Retina (tissue), 1 donor: ENCODE results near the gene PFN4.
A peak's percentile ranks its signal among the peaks of the same experiment; 100 is the strongest.

Source experiments
- DNase-seq: peaks from one replicate; pipeline ENCODE4 v3.0.0-alpha.2; 2016

Gene PFN4

DNA sequence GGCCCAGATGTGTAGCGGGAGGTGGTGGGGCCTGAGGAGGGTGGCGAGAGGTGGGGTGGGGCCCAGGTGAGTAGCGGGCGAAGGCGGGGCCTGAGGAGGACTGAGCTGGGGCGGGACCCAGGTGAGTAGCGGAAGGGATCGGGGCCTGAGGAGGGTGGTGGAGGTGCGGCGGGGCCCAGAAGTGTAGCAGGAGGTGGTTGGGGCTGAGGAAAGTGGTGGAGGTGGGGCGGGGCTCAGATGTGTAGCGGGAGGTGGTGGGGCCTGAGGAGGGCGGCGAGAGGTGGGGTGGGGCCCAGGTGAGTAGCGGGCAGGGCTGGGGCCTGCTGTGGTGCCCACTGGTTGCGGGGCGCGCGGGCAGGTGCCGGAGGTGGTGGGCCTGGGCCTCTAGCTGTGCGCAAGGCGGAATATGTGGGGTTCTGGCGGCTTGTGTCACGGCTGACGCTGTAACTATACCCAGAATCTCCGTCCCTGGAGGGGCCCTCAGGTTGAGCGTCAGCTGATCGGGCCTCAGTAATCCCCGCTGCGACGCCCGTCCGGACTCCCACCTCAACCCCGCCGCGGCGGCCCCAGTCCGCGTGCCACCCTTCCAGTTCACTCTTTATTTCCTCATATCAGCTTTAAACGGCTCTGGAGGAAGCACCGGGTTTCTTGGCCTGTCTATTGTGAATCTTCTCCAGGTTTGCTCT lies 46.1 kb downstream of the PFN4 start:
- DNase-seq, result peak; percentile 57

DNA sequence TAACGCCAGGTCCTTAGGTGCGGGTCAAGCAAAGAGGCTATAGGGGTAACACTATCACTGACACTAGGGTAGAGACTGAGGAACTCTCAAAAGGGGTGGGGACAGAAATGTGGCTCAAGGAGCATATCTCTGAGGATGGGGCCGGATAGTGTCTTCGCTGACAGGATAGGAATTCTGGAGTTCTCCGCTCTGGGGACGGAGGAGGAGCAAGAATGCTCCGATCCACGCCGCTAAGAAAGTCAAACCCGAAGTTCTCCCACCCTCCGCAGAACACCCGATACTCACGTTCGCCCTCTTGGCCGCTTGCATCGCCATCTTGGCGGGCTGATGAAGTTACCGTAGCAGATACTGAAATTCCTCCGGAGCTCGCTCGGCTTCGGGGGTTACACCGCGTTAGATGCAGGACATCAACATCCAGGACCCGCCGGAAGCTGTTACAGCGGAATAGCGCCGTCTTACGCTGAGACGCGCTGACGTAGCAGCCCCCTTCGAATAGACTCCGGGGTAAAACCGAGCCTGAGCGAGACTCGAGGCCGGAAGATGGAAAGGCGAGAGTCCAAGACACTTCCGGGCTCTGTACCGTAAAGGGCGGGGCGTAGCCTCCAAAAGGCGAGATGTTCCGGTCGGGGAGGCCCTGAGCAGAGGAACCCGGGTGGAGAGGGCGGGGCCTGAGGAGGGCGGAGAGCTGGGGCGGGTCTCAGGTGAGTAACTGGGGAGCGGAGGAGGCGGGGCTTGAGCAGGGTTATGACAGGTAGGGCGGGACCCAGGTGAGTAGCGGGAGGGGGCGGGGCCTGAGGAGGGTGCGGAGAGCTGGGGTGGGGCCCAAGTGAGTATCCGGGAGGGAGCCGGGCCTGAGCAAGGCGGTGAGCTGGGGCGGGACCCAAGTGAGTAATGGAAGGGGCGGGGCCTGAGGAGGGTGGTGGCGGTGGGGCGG lies 47.0 kb downstream of the PFN4 start, which contains the start of gene SF3B6:
Gene SF3B6 (minus strand): TSS at position 412 of the 934 bp plus-strand sequence. CDS start 97 bp downstream, at position 315.
- peak; percentile 95 for DNase-seq

DNA sequence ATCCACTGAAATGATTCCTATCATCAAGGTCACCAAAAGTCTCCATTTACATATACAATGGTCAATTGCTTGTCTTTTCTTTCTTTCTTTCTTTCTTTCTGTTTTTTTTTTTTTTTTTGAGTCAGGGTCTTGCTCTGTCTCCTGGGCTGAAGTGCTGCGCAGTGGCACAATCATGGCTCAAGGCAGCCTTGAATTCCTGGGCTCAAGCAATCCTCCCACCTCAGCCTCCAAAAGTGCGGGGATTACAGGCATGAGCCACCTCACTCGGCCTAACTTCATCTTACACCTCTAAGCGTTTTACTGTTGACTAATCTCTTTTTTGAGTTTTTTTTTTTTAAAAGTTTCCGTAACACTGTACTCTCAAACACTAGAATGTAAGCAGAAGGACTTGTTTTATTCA lies 47.9 kb downstream of the PFN4 start:
- DNase-seq, result no peak

DNA sequence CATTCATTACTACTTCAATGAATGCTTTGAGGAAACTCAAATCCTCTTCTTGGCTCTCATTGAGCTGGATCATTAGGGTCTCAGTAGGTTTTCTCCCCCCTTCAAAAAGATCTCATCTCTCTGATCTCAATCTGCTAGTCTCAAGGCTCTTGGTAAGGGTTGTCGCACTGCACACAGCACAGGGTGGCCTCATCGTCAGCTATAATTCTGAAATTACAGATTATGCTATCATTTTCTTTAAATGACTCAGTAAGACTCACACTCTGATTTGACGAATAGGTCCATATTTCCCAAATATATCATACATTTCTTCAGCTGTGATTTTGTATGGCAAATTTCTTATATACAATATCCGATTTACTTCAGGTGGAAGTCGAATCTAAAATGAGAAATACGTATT lies 49.3 kb downstream of the PFN4 start:
- DNase-seq, result no peak

DNA sequence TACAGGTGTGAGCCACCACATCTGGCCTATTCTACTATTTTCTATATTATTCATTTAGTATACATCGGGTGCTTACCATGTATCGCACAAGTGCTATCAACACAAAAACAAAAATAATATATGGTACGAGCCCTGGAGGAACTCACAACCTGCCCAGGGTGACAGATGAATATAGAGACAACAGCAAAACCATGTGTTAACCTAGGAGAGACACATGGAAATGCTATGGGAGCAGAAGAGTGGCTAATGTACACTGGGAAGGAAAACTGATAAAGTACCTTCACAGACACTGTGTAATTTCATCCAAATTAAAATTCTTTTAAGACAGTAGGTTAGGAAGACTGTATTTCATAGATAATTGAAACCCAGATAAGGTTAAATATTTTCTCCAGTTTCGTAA lies 50.9 kb downstream of the PFN4 start:
- DNase-seq, result no peak

DNA sequence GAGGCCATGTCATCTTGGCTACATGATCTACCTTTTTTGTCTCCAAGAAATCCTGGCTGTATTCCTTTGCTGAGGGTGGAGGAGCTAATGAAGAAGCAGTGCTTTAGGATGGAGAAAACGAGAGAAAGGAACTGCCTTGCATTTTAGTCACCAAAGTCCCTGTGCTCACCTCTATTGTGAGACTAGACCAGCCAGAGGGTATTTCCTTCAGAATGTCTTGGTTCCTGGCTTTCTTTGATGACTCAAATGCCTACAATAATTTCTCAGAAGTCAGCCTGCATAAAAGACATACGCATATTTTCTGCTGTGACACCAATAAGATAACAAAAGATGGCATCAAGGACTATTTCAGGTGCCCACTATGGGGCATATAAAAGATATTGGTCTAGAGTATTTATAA lies 57.8 kb downstream of the PFN4 start:
- no peak for DNase-seq
